Stimulated activated CD8-positive, alpha-beta memory T cell treated with anti-CD3 and anti-CD28 coated beads, Interleukin-2, amount 100 ng/mL, for 1 hour (primary cell): ENCODE results near the gene RPGR.

Source experiments
- DNase-seq, 2 donors: peaks; one replicate each; pipeline ENCODE4 v3.0.0-alpha.2; 2020; ENCODE audit warnings: low read depth in 2 of 2

RPGR gene, protein sequence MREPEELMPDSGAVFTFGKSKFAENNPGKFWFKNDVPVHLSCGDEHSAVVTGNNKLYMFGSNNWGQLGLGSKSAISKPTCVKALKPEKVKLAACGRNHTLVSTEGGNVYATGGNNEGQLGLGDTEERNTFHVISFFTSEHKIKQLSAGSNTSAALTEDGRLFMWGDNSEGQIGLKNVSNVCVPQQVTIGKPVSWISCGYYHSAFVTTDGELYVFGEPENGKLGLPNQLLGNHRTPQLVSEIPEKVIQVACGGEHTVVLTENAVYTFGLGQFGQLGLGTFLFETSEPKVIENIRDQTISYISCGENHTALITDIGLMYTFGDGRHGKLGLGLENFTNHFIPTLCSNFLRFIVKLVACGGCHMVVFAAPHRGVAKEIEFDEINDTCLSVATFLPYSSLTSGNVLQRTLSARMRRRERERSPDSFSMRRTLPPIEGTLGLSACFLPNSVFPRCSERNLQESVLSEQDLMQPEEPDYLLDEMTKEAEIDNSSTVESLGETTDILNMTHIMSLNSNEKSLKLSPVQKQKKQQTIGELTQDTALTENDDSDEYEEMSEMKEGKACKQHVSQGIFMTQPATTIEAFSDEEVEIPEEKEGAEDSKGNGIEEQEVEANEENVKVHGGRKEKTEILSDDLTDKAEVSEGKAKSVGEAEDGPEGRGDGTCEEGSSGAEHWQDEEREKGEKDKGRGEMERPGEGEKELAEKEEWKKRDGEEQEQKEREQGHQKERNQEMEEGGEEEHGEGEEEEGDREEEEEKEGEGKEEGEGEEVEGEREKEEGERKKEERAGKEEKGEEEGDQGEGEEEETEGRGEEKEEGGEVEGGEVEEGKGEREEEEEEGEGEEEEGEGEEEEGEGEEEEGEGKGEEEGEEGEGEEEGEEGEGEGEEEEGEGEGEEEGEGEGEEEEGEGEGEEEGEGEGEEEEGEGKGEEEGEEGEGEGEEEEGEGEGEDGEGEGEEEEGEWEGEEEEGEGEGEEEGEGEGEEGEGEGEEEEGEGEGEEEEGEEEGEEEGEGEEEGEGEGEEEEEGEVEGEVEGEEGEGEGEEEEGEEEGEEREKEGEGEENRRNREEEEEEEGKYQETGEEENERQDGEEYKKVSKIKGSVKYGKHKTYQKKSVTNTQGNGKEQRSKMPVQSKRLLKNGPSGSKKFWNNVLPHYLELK

DNA sequence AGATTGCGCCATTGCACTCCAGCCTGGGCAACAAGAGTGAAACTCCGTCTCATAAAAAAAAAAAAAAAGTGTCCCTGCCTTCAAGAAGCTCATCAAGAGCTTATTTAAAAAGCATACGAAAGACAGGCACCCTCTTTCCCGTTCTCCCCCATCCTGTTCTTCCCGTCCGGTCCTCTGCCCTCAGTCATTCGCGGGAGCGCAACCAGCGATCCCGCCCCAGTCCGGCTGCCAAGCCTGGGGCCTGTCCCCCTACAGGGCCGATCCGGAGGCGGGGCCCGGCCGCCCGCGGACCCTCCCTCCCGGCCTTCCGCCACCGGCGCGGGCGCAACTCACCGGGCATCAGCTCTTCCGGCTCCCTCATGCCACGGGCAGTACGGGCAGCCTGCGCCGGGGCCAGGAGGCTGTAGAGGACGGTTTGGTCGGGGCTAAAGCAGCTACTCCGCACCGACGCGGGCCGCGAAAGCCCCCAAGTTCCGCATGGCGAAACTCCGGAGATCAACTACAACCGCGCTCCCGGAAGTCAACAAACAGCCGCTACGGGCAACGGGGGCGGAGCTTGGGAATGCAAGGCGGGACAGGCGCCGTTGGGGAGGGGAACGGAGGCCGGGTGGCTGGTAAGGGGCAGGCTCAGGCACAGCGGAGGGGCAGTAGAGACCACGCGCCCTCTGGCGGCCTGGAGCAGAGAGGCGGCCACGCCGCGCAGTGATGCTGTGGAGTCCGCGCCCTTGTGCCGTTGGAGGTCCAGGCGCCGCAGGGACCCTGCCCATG is at the start of gene RPGR:
Gene RPGR, minus strand, starts transcription at position 503 of the 768 bp plus-strand sequence. Its CDS starts 142 bp downstream, at position 361.
- DNase-seq, result peak; percentile 77 to 78

DNA sequence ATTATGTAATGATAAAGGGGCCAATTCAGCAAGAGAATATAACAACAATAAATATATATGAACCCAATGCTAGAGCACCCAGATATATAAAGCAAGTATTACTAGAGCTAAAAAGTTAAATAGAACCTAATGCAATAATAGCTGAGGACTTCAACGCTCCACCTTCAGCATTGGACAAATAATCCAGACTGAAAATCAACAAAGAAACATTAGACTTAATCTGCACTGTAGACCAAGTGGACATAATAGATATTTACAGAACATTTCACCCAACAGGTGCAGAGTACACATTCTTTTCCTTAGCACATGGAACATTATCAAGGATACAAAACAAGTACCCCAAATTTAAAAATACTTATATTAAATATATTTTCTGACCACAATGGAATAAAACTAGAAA is 49.4 kb upstream of the RPGR start:
- DNase-seq, result no peak

DNA sequence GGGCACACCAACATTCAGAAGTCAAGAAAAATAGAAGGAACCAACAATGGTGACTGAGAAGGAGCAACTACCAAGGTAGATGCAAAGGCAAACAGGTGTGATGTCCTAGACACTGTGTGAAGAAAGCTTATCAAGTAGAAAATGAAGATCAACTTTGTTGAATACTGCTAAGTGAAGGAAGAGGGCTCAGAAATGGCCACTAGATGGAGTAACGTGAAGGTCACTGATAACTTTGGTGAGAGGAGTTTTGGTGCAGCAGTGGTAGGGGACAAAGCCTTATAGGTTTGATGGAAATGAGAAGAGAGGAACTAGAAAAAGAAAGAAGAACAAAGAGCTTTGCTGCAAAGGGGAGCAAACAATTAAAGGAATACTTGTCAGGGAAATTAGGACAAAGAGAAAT is 48.6 kb upstream of the RPGR start:
- no peak for DNase-seq

DNA sequence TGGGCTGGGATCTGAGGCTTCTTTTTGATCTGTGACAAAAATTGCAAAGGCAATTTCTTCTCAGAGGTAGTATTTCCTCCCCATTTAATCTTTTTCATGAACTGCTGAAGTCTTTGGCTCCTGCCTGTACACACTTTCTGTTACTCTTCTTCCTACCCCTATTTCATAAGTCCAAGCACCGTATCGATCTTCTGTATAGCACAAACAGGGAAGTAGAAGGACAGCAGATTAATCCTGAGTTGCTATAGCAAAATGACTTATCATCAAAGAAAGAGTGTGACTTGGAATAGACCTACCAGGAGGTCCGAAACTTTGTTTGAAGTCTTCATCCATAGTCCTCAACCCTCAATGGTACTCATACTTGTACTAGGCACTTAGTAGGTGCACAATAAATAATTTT is 47.1 kb upstream of the RPGR start:
- DNase-seq, result no peak

DNA sequence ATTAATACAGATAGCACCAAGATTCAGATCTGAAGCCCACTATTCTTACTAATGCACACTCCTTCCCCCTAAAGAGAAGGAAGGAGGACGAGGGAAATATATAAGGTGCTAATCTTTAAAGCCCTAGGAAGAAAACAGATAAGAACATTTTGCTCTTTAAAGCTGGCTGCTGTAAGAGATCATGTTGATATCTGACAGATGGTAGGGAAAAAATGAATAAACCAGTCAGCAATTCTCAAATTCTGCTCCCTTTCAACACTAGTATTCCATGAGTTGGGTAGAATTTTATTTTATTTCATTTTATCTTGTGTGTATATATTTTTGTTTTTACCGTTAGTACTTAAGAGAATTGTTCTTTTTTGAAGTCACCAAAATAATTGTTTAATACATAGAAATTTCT is 44.3 kb upstream of the RPGR start:
- no peak for DNase-seq

DNA sequence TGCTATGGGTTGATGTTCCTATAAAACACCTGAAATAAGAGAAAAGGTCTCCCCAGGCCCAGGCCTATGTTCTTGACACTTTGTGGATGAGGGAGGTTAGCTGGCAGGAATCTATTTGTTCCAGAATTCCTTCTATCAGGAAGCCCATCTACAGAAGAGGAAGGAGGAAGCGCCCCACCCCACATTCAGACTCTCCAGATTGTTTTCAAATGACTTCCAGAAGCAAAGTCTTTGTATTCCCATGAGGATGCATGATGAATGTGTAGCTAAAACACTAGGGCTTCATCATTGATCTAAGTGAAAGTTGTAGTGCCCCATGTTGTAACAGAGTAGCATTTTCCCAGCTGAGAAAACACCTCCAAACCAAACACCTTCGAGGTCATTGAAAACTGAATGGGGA is 41.5 kb upstream of the RPGR start:
- no peak for DNase-seq

DNA sequence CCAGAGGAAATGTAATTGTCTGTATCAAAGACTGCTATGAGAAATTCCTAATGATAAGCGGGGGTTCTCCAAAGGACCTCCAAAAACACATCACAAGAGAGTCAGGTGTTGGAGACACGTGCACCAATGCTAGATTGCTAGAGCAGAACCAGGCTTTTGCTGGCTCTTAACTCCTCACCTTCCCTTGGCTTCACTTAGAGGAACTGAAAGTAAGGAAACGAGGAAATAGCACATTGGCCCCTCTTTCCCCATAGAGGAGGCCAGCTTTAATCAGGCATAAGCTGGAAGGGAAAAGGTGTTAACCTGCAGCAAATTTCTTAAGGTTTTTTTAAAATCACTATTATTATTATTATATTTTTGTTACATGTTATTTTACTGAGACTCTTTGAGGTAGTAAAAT is 38.6 kb upstream of the RPGR start:
- no peak for DNase-seq

DNA sequence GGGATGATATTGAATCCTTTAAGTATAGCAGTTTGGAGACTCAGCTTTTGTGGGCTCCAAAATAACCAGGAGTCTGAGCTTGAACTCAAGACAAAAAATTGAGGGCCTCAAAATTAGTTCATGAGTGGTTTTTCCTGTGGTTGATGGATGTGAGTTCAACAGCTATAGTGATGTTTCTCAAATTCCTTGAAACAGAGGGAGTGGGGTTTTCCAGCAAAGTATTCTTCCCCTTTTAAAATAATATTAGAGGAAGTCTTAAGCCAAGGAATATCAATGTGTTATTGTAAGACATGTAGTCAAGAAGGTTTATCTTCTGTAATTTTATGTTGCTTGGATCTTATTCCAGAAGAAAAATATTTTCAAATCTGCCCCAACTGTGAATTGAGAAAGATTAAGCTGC is 35.7 kb upstream of the RPGR start:
- no peak for DNase-seq

DNA sequence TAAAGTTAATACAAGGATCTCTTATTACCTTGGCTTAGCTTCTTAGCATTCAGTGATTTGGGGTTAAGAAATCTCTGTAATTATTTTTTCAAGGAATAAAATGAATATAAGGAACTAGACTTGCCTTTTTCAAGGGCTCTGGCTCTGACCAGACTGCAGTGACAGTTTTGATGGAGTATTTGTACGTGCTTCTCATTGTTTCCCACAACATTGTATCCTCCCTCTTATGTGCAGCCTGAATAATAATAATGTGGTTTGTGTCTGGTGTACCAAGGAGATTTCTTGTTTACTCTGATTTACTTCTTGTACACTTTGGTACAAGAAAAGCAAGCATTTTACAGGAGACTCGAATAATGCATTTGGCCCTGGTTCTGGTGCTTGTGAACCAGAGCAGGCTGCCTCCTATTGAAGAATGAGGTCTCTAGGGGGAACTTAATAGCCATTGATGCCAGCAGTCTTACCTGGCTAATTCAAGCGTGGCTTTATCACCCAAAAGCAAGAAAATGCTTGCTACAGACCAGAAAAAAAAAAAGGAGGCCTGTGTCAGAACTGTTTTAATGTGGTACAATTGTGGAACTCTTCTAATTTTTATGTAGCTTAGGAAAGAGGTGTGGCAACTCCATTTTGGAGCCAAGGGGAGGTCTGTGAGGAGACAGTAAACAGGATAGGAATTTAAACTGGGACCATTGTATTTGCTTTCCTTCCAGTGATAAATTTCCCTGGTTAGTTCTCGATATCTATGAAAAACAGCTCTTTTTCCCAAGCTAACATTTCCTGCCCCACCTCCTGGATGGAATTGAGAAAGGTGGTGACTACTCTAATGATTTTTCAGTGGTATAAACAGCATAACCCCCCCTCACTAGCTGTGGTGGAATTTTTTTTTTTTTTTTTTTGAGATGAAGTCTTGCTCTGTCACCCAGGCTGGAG is 30.7 kb upstream of the RPGR start:
- no peak for DNase-seq

DNA sequence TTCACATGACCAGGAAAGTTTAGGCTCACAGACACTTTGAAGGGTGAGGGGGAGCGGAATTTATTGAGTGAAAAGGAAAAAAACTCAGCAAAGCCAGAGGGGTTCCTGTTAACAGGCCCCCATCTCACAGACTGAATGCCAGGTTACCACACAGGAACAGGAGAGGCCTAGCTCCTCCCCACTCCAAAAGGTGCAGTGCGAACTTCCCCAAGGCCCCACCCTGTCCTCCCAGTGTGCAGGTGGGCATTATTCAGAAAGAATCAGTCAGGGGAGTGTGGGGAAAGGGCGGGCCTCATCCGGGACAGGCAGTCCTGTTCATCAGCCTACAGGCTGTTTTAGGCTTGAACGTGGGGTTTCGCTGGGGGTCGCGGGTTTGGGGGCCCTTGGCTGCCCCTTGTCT is 29.1 kb upstream of the RPGR start:
- no peak for DNase-seq

DNA sequence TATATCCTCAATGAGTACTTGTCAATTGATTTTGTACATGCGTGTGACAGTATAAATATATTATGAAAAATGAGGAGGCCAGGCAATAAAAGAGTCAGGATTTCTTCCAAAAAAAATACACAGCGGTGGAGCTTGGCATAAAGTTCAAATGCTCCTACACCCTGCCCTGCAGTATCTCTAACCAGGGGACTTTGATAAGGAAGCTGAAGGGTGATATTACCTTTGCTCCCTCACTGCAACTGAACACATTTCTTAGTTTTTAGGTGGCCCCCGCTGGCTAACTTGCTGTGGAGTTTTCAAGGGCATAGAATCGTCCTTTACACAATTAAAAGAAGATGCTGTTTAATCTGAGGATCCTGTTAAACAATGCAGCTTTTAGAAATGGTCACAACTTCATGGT is 25.1 kb upstream of the RPGR start, which contains the start of gene OTC:
Gene OTC, plus strand, starts transcription at position 243 of the 400 bp plus-strand sequence. Its CDS starts 93 bp downstream, at position 336.
- DNase-seq, result no peak

DNA sequence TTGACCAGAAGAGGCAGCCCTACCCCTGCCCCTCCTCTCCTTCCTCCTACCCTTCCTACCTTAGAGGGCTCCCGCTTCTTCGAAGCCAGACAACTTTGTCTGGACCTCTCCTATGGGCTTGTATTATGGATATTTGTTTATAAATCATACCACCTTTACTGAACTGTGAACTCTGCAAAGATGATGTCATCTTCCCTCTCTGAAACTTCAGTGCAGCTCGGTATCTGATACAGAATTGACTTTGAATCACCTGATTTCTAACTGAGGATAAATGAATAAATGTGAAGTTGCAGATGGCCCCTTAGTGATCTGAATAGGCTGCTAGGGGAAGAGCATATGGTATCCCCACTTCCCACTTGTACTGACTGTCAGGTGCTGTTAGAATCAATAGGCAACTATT is 24.0 kb upstream of the RPGR start:
- no peak for DNase-seq

DNA sequence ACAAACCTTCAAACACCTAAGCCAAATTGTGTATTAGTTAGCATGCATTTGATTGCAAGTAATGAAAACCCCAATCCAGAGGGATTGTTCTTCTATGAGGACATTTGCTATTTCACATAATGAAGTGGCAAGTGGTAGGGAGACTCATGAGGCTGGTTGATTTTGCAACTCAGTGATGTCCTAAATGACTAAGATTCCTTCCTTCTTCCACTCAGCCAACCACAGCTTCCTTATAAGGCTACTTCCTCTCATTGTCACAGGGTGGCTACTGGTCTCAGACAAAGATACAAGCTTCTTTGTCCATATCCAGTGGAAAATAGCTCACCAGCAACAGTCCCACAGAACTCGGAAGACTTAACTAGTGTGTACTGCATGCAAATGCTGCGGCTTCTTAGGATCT is 19.8 kb upstream of the RPGR start:
- no peak for DNase-seq

DNA sequence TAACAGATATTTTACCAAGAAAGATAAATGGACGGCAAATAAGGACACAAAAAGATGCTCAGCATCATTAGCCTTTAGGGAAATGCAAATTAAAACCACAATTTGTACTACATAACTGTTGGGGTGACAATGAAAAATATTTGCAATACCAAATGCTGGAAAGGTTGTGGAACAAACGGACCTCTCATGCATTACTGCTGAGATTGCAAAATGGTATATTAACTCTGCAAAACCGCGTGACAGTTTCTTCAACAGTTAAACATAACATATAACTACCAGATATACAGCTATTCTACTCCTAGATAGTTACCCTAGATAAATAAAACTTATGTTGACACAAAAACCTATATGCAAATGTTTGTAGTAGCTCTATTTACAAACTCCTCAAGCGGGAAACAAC is 18.8 kb upstream of the RPGR start:
- no peak for DNase-seq

DNA sequence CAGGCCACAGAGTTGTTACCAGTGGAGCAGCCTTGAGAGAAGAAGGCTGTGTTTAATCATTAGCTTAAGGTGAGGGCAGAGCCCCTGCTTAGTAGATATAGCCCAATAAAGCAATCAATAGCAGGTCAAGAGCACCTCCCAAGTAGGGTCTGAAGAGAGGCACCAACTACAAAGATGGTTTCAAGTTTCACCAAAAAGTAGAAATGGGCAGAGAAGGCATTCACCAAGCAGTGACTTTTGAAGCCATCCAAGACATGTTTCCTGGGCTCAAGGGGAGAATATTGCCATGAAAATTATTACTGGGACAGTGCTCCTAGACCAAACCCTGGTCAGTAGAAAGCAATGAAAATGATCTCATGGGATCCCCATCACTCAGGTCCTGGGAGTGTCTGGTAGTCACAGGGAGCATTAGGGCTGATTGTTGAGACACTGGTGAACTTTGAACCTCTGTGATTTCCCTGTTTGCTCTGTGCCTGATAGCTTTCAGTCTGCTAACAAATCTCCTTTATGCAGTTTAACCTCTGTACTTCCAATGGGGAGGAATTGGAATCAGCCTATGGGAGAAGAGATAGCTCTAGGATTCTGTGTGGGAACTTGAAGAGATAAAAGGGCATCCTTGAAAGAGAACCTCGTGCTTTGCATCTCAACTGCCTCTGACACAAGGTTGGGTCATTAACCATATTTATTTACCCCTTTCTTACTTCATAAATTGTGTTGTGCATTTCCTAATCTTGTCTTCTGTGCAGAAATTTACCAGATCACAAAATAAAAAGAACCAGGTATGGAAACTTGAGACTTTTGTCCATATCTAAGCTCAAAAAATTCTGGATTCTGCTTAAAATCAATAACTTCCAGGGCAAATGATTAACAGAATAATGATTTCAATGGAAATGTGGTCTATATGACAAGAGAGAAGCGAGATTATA is 15.8 kb upstream of the RPGR start:
- no peak for DNase-seq

DNA sequence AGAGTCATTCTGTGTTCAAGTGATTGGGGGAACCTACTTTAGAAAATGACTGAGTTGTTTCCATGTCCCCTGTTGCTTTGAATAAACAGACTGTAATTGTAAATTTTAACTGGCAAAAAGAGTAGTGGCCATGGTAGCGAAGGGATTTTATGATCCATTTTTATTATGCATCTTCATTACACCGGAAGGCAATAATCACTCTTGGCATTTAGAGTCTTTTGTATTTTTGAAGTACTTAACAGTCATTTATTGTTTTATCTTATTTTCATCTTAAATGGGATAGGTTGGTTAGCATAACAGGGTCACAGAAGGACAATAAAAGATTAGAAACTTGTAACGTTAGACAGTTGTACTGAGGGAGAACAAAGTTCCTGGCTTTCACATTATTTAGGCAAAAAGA is 14.1 kb upstream of the RPGR start:
- DNase-seq, result no peak

DNA sequence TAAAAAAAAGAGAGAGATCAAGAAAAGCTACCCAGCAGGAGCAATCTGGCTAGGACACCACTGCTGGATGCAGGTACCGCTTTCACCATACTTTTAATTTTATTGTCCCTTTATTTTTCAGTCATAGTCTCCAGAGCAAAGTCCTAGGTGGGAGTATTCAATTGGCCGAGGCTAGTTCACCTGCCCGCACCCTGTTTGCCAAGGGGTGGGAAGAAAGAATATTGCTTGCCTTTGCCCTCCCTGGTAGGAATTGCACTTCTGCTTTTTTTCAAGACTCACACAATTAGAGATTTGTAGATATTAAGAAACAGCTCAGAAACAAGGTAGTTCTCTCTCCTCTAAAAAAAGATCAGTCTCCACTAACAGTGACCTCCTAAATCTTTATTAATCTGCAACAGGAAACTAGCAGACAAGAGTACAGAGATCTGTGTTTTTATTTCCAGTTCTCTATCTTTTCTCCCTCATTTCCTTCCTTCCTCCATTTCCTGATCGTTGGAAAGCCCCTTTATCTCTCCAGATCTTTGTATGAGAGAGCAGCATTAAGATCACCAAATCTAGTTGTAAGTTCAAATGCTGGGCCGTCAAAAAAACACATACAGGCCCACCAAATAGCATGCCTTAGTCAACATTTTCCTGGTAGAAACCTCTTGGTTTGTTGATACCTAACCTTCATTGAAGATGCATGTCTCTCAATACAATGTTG is 9.4 kb upstream of the RPGR start:
- no peak for DNase-seq

DNA sequence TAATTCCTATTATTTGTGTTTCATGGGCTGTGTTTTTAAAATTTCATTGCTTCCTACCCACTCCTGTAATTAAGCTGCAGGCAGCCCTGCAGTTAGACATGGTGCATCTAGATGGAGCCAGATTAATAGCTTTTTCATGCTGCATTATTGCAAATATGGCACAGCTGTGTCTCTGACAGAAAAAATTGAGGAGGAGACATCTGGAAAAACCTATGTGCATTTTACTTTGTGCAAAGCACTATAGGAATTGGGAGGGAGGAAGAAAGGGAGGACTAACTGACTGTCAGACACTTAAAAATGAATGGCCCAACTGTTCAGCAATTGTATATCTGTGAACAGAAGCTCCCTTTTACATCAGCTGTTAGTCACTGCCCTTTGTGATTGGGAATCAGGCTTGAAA is 8.1 kb upstream of the RPGR start:
- no peak for DNase-seq

DNA sequence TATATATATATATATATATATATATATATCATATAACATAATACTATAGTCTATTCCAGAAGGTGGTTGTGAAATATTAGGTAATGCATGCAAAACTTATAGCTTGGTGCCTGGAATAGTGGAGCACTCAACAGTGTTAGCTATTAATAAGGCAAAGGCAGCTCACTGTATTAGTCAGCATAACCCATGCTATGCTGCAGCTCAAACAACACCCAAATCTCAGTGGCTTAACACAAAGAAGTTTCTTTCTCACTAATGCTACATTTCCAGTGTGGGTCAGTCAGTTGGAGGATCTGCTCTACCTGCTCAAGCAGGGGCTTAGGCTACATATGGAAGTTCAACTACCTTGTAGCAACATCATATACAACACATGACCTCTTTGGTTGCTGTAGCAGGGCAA is 5.2 kb upstream of the RPGR start:
- DNase-seq, result no peak
